RPMI7951 (cell line): ENCODE measurements around the gene SPDYE5. TPM values are rescaled to one million over a fixed set of nuclear protein-coding genes. Genes with fewer than 3 reads are reported as not detected.

Experiments used
- DNase-seq: peaks from one replicate; pipeline ENCODE4 v3.0.0-alpha.2; 2012; ENCODE audit warnings: low read depth
- total RNA-seq: library from RNA; depleted of rRNA; stranded (reverse); fragments of >200 nt; shearing (Covaris generic); gene quantifications from 2 replicates; pipeline ENCODE4 v1.2.3, GENCODE V29; 2014; rRNA removed

SPDYE5 gene
- total RNA-seq, 1 experiment from 2014 or later: not detected

GRCh38 chr7:75536940-75537538, 44.9 kb downstream of the SPDYE5 start:
- no peak for DNase-seq

- DNase-seq: no peak
Observed at GRCh38 chr7:75537731-75538130, 45.6 kb downstream of the SPDYE5 start.

DNA sequence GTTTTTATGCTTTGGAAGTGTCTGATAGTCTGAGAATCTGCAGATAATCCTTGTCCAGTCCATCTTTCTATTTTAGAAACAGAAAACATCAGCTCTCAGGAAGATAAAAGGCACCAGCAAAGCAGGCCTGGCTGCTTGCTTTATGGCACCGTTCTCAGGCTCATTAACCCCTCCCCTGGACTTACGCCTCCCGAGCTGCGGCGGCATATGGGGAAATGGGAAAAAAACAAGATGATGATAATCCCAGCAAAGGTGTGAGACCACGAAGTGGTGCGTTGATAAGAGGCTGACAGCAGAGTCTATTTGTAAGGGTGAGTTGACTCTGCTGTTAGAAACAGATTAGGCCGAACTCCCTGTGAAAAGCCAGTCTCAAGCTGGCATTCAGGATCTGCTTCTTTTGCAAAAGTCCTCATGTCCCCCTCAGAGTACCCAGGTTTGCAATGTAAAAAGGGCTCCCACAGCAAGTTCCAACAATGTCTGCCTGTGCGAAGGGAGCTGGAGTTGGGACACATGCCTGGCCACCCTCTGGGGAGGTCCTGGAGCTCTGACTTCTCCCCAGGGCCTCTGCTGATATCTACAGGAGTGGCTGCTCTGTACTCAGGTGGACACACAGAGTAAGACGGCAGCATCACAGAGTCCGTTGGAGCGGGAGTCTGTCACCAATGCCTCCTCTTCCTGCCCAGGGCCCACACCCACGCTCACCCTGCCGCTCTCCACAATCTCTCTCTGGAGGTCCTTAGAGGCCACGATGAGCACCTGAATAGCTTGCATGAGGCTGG, 54.3 kb downstream of the SPDYE5 start:
- DNase-seq: no peak

Other genes starting within 250 kb of the SPDYE5 start
- gene TRIM73, start 96.7 kb upstream of the SPDYE5 start, total RNA-seq: under 0.01 and 0.29 TPM in 2 replicates
- 8.2 and 8.3 TPM in 2 replicates for gene POM121C, start 6.0 kb upstream of the SPDYE5 start, total RNA-seq
- gene HIP1, start 246.6 kb downstream of the SPDYE5 start, total RNA-seq: 20.9 and 22.9 TPM in 2 replicates